Uterus (tissue), 4 donors: Measurements from ENCODE around the gene WDR74. TPM values are rescaled to one million over a fixed set of nuclear protein-coding genes. Genes with fewer than 3 reads are reported as not detected.
"Not testable (repeated sequence)": the region's sequence is repeated elsewhere in the genome, so short reads cannot be mapped to it uniquely, and the experiment has no call there.

ENCODE experiments used
- DNase-seq, 2 donors: peaks; one replicate each; pipeline ENCODE4 v3.0.0-alpha.2; 2019 to 2020
- H3K27ac ChIP-seq, 2 donors: fragments of 200-600 bp; sonication (generic); 1 replicate in 1 of 2; 2 replicates in 1 of 2; pipeline ENCODE4 v1.5.1; 2016 to 2018
- H3K27me3 ChIP-seq, 2 donors: fragments of 200-600 bp; sonication (generic); one replicate each; pipeline ENCODE4 v1.5.1; 2018 to 2019; ENCODE audit warnings: control low read depth in 1 of 2
- H3K36me3 ChIP-seq, 2 donors: fragments of 200-600 bp; sonication (generic); one replicate each; pipeline ENCODE4 v1.5.1; 2019; ENCODE audit warnings: control low read depth in 1 of 2
- H3K4me1 ChIP-seq, 2 donors: fragments of 200-600 bp; sonication (generic); one replicate each; pipeline ENCODE4 v1.5.1; 2018 to 2019; ENCODE audit warnings: control low read depth in 1 of 2
- H3K4me3 ChIP-seq, 2 donors: fragments of 200-600 bp; sonication (generic); 1 replicate in 1 of 2; 2 replicates in 1 of 2; pipeline ENCODE4 v1.5.1; 2018 to 2019; ENCODE audit warnings: mild to moderate bottlenecking in 1 of 2
- H3K9me3 ChIP-seq, 2 donors: fragments of 200-600 bp; sonication (generic); one replicate each; pipeline ENCODE4 v1.5.1; 2019; ENCODE audit warnings: control low read depth in 1 of 2
- POLR2A ChIP-seq, 2 donors: fragments of 450-650 bp; IDR thresholded peaks; one replicate each; pipeline ENCODE4 v1.6.1; 2016; ENCODE audit warnings: antibody characterized with exemption in 2 of 2, mild to moderate bottlenecking in 1 of 2, moderate library complexity in 1 of 2
- intact Hi-C: fragments of 100-400 bp; cut with DNase I; formaldehyde crosslinking; loops from one replicate; pipeline ENCODE4 v1.15.1; 2023; ENCODE audit warnings: low total_unique reads
- total RNA-seq, 4 donors: library from RNA; depleted of rRNA in 3 of 4; stranded (reverse); fragments of >200 nt in 3 of 4; gene quantifications; one replicate each; pipeline versions ENCODE4 v1.1.0 to v1.2.4, GENCODE V29; 2014 to 2023
- TF ChIP-seq, protein P1 (sequence below), 4 experiments: fragments of 200-600 bp in 2 of 4; fragments of 450-650 bp in 2 of 4; sonication (generic) in 2 of 4; IDR thresholded peaks; one replicate each; pipeline ENCODE4 v1.5.1; 2016 to 2019; ENCODE audit warnings: antibody characterized with exemption in 4 of 4, mild to moderate bottlenecking in 2 of 4, moderate library complexity in 1 of 4
- donor health status: DM: yes; HTN: yes; CAD: no.

Gene WDR74
- total RNA-seq, 4 donors from 2014 or later: 10.0 to 66.0 (median 35.0) TPM

DNA sequence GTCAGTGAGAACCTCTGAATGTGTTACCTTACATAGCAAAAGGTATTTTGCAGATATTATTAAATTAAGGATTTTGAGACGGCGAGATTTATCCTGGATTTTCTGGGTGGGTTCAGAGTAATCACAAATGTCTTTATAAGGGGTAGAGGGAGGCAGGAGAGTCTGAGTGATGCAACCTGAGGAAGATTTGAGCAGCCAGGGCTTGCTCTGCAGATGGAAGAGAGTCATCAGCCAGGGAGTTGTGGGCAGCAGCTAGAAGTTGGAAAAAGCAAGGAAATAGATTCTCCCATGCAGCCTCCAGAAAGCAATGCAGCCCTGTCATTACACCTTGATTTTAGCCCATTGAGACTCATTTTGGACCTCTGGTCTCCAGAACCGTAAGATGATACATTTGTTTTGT is 4.1 kb upstream of the WDR74 start:
- Histone ChIP-seq H3K4me3 (no peak overlapping the region), H3K27ac (no peak overlapping the region), H3K4me1 (peaks cover 0 to 8% of the 10 kb centered on the region in 2 donors), H3K27me3 (no peaks in the 10 kb centered on the region), H3K36me3 (no peaks in the 10 kb centered on the region), H3K9me3 (no peaks in the 10 kb centered on the region)
- no peak for DNase-seq
- intact Hi-C loops: no loop called here
- TF ChIP-seq, protein P1, sequence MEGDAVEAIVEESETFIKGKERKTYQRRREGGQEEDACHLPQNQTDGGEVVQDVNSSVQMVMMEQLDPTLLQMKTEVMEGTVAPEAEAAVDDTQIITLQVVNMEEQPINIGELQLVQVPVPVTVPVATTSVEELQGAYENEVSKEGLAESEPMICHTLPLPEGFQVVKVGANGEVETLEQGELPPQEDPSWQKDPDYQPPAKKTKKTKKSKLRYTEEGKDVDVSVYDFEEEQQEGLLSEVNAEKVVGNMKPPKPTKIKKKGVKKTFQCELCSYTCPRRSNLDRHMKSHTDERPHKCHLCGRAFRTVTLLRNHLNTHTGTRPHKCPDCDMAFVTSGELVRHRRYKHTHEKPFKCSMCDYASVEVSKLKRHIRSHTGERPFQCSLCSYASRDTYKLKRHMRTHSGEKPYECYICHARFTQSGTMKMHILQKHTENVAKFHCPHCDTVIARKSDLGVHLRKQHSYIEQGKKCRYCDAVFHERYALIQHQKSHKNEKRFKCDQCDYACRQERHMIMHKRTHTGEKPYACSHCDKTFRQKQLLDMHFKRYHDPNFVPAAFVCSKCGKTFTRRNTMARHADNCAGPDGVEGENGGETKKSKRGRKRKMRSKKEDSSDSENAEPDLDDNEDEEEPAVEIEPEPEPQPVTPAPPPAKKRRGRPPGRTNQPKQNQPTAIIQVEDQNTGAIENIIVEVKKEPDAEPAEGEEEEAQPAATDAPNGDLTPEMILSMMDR (IDR thresholded peaks at IDR 0.05): no peak
- TF ChIP-seq POLR2A (IDR thresholded peaks at IDR 0.05): no peak

DNA sequence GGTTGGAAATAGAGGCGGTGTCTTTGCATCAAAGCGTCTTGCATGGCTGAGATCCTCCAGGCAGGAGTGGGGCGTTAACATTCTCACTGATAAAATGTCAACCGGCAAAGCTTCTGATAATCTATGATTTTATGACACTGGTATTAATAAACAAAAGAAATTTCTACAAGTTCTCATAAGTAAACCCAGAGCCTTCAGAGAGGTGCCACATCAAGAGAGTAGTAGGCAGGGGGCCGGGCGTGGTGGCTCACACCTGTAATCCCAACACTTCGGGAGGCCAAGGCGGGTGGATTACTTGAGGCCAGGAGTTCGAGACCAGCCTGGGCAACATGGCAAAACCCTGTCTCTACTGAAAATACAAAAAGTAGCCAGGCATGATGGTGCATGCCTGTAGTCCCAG is 3.5 kb upstream of the WDR74 start:
- H3K4me3 ChIP-seq: peak overlapping the region in 1 of 2 donors; percentile 58
- H3K36me3 ChIP-seq, DNase-seq, H3K4me1 ChIP-seq, intact Hi-C loops, H3K9me3 ChIP-seq, H3K27me3 ChIP-seq: not testable (repeated sequence)
- peak overlapping the region; percentile 99 to 100 for H3K27ac ChIP-seq

DNA sequence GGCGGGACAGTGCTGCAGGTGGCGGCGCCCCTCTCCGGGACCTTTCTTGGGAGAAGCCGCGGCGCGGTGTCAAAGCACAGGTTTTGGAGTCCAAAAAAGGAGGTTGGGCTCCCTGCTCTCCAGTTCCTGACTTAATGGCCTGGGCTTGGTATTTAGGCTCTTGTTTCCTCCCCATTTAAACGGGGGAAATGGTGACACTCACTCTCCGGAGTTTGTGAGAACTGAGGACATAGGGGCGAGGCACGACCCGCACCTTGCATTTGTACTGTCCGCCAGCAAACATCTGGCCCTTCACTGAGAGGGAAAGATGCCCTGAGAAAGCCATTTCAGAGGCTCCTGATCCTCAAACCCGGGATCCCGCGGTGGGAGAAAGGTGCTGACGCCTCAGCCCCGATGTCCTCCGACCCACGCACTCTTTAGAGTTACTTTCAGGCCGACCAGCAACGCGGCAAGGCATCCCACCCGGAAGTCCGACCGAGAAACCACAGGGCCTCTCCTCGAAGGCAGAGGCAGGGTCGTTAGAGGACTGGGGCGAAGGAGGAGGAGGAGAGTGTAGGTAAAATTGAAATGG is 2.9 kb upstream of the WDR74 start:
- peak overlapping the region; percentile 99 to 100 for H3K27ac ChIP-seq
- peak in 1 of 2 donors; percentile 10 for TF ChIP-seq POLR2A (IDR thresholded peaks at IDR 0.05)
- TF ChIP-seq, protein P1 (IDR thresholded peaks at IDR 0.05): no peak

DNA sequence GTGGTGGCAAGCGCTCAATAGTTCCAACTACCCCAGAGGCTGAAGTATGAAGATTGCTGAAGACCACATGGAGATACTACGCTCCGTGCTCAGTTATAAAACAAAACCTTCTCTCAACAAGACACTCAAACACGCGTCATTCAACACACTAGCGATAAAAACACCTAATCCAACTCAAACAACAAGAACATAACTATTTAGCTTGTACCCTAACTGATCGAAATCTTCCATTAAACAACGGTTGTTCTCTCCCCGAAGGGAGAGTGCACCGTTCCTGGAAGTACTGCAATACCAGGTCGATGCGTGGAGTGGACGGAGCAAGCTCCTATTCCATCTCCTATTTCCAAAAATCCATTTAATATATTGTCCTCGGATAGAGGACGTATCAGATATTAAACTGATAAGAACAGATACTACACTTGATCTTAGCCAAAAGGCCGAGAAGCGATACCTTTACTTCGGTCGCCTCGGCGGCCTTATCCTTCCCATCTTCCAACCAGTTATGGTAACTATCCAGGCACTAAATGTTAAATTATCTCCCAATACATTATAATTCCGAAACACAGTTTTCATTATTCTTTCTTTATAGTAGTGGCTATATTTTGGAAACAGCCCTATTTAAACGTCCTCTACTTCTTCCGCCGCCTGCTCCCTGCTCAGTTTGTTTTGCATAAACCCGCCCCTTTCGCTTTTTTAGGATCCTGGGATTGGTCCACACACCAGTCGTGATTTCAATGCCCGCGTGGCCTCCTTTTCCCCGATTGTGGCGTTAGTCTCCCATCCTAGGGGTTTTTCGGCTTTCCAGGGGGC is 2.2 kb upstream of the WDR74 start:
- peak; percentile 82 to 92 for DNase-seq
- Histone ChIP-seq H3K4me3 (peak overlapping the region; percentile 84 to 100), H3K27ac (peak overlapping the region; percentile 99 to 100), H3K27me3 (no peaks in the 10 kb centered on the region), H3K4me1 (peaks cover 0 to 8% of the 10 kb centered on the region in 2 donors), H3K9me3 (no peaks in the 10 kb centered on the region), H3K36me3 (no peaks in the 10 kb centered on the region)
- peak; percentile 84 to 95 for TF ChIP-seq POLR2A (IDR thresholded peaks at IDR 0.05)
- TF ChIP-seq, protein P1 (IDR thresholded peaks at IDR 0.05): peak in 1 of 4 experiments; percentile 33
- intact Hi-C loops: no loop called here

More for the DNA sequence above, 2.9 kb upstream of the WDR74 start:
- Histone ChIP-seq H3K9me3 (no peaks in the 10 kb centered on the region), H3K27me3 (no peaks in the 10 kb centered on the region), H3K4me1 (peaks cover 0 to 8% of the 10 kb centered on the region in 2 donors), H3K4me3 (peak overlapping the region; percentile 58), H3K36me3 (no peaks in the 10 kb centered on the region)
- intact Hi-C loops: no loop called here
- DNase-seq: peak; percentile 40 to 56

DNA sequence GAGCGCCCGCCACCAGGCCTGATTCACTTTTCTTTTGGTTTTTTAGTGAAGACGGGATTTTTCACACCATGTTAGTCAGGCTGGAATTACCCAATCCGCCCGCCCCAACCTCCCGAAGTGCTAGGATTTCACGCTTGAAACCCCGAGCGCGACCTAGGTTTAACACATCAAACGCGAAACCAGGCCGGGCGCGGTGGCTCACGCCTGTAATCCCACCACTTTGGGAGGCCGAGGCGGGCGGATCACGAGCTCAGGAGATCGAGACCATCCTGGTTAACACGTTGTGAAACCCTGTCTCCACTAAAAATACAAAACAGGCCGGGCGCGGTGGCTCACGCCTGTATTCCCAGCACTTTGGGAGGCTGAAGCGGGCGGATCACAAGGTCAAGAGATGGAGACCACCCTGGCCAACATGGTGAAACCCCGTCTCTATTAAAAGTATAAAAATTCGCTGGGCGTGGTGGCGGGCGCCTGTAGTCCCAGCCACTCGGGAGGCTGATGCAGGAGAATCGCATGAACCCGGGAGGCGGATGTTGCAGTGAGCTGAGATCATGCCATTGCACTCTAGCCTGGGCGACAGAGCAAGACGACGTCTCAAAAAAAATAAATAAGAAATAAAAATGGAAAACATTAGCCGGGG is 1.5 kb upstream of the WDR74 start:
- intact Hi-C loops: not testable (repeated sequence)

DNA sequence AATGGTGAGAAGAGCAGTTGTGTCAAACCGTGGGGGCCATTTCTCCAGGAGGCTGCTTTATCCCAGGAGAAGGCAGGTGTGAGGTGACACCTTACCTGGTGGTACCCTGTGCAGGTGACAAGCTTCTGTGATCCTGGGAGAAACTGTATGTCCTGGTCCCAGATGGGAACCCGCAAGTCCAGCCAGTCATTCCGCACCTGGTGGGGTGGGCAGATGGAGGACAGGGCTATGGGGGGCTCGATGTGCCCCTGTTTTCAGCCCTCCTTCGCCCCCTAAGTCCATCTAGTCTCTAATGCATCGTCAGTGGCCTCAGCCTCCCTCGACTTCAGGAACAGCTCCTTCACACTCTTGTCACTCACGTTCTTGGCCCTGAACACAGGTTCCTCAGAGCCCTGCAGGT is 4.1 kb downstream of the WDR74 start:
- intact Hi-C loops: no loop called here
- no peaks in the 10 kb centered on the region for H3K9me3 ChIP-seq
- no peaks in the 10 kb centered on the region for H3K36me3 ChIP-seq
- no peak for DNase-seq
- no peak for TF ChIP-seq POLR2A (IDR thresholded peaks at IDR 0.05)
- TF ChIP-seq, protein P1 (IDR thresholded peaks at IDR 0.05): no peak
- H3K27ac ChIP-seq: no peak overlapping the region
- no peaks in the 10 kb centered on the region for H3K27me3 ChIP-seq
- H3K4me1 ChIP-seq: peaks cover 0 to 12% of the 10 kb centered on the region in 2 donors
- no peak overlapping the region for H3K4me3 ChIP-seq

More for the DNA sequence above, 1.5 kb upstream of the WDR74 start:
- not testable (repeated sequence) for H3K9me3 ChIP-seq, H3K4me1 ChIP-seq, H3K36me3 ChIP-seq, H3K27me3 ChIP-seq
- Histone ChIP-seq H3K4me3 (peak overlapping the region; percentile 84 to 100), H3K27ac (peak overlapping the region; percentile 99 to 100)
- DNase-seq: peak; percentile 67 to 79
